HG03457 (cell line): ENCODE results near the gene LAMB1.
"Not testable (repeated sequence)": the region's sequence is repeated elsewhere in the genome, so short reads cannot be mapped to it uniquely, and the experiment has no call there.

Source experiments
- ATAC-seq: cut with Tn5 transposase; IDR thresholded peaks from one replicate; pipeline ENCODE4 v1.9.1; 2021; ENCODE audit warnings: moderate number of reproducible peaks; ENCODE audit not compliant: unreplicated experiment

Gene LAMB1

DNA sequence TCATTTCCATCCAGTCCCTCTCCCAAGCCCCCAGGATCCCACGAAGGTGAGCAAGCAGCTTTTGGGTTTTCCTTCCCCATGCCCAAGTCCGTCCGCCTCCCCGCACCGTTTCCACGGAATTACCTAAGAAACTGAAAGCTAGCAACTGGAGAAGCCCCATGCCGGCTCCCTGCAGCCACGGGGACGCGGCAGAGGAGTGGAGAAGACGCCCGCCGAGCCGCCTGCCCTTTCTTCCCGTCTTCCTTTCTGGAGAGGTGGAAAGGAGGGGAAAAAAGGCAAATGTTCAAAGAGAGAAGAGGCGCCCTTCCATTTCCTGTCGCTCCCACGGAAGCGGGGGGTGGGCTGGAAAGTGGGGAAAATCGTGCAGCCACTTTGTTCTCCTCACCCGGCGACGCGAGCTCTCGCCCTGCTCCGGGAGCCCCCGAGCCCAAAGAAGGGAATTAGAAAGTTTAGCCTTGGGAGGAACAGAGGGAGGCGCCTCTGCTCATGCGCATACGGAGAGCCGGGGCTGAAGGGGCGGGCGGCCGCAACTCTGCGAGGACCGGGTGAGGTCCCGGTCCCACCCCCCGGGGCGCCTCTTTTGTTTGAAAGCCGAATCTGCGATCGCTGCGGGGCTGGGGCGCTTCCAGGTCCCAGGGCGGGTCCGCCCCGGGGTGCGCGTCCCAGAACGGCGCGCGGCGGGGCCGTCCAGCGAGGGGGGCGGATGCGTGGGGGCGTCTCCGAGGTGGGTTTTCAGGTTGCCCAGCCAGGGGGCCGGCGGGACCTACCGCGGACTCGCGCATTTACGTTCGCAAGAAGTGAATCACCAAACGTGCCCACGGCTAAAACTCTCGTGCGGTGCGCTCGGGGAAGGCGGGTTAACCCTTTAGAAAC is at the start of gene LAMB1:
Gene LAMB1 (minus strand): TSS at position 436 of the 873 bp plus-strand sequence. CDS start 276 bp downstream, at position 160.
- no peak for ATAC-seq

DNA sequence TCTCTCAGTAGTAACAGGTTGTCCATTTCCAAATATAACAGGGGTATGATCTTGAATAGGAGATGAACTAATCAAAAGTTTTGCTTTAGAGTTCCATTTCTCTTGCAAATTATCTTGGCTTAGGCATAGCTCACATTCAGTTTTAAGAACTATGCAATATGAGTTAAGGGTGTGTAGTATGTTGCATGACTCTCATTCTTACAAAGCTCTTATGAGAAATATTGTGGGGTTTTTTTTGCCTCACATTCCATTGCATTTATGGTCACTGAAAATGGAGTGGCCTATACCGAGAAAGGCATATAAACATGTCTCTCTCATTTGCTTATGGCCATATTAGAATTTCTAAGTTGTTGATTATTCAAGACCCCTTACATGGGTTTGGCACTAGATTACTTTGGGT is 48.5 kb upstream of the LAMB1 start:
- ATAC-seq: no peak

DNA sequence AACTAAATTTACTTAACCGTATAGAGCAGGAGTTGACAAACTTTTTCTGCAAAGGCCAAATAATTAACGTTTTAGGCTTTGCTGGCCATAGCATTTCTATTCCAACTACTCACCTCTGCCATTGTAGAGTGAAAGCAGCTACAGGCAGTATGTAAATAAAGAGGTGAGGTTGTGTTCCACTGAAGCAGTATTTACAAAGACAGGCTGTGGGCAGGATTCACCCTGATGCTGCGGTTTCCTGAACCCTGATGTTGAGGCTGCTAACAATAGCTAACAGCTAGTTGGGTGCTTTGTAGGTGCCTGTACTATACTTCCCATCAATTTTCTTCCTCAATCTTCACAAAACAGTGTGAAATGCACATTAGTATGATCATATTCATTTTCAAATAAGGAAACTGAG is 47.0 kb upstream of the LAMB1 start:
- ATAC-seq: no peak

DNA sequence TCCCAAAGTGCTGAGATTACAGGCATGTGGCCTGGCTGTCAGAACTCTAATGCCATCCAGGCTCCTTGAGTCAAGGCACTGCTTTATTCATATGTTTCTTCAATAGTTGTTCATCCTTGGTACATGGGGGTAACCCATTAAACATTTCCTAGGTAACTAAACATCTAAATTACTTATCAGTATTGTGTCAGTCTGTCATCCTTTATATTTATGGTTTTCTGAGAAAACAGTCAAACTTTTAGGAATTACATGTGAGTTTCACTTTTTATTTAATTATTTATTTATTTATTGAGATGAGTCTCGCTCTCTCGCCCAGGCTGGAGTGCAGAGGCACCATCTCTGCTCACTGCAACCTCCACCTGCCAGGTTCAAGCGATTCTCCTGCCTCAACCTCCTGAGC is 45.5 kb upstream of the LAMB1 start:
- no peak for ATAC-seq

DNA sequence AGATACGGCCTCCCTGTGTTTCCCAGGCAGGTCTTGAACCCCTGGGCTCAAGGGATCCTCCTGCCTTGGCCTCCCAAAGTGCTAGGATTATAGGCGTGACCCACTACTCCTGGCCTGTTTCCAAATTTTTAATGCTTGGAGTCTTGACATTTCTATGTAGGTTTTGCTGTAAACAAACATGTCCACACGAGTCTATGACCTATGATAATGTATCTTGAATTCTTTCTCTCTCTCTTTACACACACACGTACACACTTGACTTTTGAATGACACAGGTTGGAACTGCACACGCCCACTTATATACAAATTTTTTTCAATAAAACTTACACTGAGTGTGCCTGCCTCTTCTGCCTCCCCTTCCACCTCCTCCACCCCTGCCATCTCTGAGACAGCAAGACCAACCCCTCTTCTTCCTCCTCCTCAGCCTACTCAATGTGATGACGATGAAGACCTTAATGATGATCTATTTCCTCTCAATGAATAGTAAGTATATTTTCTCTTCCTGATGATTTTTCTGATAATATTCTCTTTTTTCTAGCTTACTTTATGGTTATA is 44.1 kb upstream of the LAMB1 start:
- no peak for ATAC-seq

DNA sequence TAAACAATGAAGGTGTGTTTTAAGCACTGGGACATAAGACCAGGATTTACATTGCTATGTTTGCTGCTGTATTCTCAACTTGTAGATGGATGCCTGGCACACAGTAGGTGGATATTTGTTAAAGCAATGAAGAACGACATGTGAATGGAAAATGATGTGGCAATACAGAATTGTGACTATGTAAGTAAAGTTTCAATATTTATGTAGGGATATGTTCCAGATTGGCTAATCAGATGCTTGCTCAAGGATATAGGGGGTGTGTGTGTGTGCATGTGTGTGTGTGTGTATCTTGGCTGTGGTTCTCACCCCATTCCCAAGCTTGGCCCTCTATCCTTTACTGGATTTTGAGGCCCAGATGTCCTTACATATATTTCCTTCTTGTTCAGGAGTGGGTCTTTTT is 42.7 kb upstream of the LAMB1 start:
- ATAC-seq: no peak

DNA sequence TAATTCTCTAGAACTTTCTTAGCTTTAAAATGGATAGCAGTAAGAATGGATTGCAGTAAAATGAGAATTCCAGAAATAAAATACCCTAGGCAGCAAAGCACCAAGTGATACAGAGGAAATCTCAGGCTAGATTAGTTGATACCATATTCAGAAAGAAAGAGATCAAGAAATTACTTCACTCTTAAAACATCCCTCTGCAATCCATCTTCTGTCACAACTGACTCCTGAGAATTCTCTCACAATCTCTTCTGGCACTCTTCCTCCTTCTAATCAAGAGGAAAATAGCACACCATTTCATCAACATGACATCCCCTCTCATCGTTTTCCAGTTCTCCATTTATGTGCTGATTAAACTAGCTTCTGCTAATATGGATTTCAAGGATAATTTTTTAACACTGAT is 42.2 kb upstream of the LAMB1 start:
- no peak for ATAC-seq

DNA sequence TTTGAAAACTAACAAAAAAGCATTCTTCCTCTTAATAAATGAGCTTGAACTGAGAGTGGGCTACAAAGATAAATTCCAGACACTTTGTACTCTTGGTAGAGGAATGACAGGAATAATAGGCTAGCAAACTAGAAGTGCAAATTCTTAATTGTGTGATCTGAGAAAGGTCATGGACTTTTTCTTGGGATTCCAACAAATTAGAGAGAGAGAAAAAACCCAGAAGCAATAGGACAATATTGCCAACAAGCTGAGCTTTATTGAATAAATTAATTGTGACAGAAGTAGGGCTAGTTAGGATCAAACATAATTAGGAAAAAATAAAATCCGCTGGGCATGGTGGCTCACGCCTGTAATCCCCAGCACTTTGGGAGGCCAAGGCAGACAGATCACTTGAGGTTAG is 41.4 kb upstream of the LAMB1 start:
- ATAC-seq: no peak

DNA sequence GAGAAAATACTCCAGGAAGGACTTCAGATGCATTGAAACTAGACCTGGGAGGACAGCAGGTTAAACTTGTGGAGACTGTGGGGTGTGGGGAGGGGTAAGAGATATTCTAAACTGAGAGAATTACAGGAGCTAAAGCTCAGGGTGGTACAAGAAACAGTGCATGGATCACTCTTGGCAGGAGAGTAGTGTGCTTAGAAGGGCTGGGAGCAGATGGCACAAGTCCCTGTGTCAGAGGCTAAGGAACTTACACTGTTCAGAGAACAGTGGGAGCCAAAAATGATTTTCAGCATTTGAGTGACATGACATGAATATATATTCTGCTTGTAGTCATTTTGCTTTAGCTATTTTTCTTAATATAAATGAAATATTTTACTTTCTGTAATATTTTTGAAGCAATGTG is 36.0 kb upstream of the LAMB1 start:
- no peak for ATAC-seq

DNA sequence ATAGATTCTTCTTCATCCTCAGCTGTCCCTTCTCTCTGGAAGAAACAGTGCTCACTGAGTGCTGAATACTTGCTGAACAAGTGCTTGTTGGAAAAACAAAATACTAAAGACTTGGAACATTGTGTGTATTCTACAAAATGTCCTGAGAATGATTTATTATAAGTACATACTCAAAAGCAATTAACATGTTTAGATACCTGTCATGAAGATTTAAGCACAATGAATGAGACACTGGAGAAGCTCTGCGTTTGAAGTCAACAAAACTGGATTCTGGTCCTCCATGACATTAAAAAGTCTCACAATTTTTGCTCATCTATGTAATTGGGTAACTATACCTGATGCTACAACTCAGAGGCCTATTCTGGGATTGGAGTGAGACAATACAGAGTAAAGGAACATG is 34.8 kb upstream of the LAMB1 start:
- ATAC-seq: no peak

DNA sequence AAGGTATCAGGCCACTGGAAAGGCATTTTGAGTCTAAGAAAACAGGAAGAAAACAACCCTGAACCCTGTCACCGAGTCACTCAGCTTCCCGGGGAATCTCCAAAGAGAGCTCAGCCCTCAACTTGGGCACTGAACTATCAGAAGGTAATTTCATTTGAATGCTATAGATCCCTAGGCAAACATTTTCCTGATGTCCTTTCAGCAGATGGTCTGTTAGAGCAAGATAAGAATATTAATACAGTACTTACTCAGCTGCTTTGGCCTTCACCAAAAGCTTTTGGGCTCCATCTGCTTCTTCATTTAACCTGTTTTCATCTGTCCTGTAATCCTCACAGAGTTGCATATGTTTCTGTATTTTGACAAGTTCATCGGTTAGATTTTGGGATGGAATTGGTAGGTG is 34.2 kb upstream of the LAMB1 start:
- no peak for ATAC-seq

DNA sequence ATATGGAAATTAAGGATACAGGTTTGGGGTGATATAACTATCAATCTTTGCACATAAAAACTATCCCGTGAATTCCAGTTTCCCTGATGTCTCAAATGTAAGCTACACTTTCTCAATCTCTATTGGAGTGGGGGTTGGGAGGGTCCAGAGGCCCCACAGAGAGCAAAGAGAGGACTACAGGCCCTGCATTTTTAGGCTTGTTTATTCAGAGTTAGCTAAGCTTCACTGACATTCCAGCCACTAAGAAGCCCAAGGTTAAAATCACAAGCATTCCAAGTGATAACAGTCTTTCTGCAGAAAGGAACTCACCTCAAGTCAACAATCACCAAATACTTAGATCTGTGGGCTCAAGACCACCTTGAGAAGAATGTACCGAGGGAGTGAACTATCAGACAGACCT is 31.6 kb upstream of the LAMB1 start:
- ATAC-seq: no peak

DNA sequence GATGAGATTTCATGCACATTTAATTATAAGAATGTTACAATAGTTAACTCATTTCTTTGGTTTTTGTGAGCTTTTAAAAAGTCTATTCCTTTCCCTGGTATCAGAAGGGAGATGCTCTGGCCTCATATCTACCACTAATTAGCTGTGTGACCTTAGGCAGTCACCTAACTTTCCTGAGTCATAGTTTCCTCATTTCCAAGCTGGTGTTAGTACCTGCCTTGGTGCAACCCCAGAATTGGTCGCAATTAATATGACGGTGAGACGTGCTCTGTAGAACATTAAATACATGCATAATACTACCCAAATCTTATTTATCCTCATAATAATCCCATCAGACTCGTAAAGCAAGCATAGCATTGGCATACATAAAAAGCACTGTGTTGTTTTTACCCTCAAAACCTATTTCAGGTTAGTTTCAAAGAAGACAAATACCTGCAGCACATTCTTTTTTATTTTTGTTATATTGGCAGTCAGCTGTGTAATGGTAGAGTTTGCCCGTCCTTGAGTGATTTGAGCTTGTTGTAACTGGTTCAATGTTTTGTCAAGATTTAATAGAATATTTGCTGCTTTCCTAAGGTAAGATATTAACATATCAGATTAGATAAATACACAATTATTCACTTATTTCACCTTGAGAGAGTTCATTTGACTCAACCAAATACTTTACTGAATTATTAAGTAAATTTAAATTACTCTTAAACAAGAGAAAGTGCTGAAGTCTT is 31.0 kb upstream of the LAMB1 start:
- ATAC-seq: no peak

DNA sequence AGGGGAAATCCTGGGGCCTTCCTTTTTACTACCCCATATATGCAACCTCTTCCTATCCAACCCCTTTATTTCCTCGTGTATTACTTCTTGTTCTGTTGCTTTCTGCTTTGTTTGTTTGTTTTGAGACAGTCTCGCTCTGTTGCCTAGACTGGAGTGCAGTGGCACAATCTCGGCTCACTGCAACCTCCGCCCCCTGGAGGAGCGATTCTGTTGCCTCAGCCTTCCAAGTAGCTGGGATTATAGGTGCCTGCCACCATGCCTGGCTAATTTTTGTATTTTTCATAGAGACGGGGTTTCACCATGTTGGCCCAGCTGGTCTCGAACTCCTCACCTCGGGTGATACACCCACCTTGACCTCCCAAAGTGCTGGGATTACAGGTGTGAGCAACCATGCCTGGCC is 30.3 kb upstream of the LAMB1 start:
- not testable (repeated sequence) for ATAC-seq

DNA sequence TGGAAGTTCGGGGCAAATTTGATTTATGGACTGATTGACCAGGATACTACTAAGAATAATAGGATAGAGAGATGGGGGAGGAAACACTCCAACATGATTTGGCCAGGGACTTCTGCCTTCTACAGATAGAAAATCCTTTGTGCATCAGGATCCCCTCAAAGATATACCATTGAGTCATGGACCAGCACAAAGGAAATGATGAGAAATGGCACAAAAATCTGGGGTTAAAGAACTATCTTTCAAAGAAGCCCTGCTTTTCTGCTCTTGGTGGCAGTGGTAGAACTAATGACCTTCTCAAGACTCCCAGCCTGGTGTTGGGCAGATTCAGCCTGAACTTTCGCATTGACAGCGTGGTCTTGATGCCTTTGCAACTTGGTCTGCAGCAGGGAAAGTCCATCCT is 27.6 kb upstream of the LAMB1 start:
- no peak for ATAC-seq

DNA sequence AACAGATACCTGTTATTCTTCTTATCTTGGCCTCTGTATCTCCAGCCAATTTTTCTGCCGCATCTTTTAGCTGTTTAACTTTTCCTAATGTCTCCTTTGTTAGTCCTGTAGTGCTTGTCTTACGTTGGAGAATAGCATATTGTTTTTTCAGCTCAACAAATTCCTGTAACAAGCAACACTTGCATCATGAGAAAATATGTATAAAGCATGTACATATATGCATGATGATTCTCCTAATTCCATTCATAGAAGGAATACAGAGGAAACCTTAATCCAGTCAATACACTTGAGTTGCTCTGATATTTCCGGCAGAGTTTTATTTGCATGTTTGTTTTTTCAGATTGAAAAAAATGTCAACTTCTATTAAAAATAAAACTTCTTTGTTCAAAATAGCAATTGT is 26.1 kb upstream of the LAMB1 start:
- ATAC-seq: no peak

DNA sequence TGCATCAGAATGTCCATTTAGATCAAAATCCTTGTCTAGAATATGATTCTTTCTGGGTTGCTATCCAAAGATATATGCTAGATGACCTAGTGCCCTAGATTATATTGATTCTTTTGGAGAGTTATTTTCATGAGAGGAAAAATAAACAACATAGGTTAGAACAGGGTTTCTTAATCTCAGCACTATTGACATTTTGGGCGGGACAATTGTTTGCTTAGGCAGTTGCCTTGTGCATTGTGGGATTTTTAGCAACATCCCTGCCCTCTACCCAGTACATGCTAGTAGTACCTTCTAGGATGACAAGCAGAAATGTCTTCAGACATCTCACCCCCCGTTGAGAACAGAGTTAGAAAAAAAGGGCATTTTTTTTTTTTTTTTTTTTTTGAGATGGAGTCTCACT is 25.1 kb upstream of the LAMB1 start:
- ATAC-seq: no peak

DNA sequence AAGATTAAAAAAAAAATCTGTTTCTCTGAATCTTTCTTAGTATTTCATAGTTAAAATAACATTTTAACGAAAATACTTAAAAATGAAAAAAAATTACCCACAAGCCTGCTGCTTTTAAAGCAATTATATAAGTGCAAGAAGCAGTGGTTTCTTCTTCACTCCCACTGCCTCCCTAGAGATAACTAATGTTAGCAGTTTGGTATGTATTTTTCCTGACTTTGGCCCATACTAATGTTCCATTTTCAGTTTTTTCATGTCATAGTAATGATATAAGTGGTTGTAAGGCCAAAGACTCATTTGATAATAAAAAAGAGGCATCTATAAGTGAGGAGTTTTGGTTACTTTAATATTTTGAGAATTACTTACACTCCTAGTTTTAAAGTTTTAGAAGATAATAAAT is 24.3 kb upstream of the LAMB1 start:
- ATAC-seq: no peak

DNA sequence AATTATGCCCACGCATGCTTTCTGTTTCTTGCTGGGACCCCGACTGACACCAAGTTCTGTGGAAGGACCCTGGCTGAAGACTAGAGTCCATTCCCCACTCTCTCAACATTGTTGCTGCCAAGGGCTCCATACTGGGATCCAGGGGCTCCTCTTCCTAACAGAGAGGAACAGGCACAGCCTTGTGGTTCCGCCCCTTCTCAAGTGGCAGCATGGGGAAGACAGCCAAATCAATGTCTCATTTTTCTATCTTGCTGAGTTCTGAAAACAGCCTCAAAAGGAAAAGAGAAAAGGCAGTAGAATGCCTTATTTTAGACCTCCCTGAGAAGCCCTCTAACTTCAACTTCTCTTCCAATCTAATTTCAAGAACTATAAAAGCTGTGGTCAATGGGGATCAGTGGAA is 23.7 kb upstream of the LAMB1 start:
- no peak for ATAC-seq

DNA sequence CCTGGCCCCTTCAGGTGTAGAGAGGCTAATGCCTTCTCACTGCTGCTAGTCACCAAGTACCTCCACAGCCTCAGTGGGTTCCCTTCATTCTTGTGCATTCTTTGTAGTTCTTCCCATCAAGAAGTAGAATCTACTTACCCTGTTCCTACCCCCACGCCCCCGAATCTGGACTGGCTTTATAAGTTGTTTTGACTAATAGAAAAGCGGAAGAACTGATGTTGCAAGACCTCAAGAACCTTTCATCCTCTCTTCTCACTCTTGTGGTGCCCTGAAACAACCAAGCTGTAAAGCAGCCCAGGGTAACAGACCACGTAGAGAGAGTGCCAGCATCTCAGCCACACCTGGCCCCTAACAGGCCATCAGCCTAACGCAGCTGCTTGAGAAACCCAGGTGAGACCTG is 23.2 kb upstream of the LAMB1 start:
- ATAC-seq: no peak

DNA sequence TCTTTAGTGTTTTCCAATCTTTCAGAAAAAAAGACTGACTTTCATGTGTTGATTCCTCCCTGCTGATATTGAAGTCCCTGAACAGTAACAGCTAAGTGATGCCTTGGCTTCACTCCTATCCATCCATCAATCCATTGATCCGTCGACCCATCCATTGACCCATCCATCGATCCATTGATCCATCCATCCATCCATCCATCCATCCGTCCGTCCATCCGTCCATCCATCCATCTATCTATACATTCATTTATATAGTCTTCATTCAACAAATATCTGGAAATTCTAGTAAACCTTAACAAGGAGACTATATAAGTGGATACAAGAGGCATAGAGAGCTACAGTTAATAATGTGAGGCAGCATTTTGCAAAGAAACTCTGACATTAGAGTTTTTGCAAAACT is 21.6 kb upstream of the LAMB1 start:
- ATAC-seq: no peak

DNA sequence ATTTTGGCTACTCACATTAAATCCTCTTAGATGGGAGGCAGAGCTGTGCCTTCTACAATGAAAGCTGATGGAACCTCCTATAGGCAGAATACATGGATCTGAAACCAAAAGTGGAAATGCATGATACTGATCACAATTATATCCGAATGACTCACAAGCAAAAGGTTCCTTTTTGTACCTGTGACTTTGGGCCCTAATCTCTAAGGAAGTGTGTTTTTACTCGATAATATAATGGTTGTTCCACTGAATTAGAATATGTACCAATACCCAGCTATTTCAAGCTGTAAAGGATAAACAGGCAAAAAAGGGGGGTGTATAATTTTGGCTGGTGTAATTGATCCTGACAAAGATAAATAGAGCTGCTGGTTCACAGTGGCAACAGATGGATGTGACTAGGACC is 17.6 kb upstream of the LAMB1 start:
- ATAC-seq: no peak
